Measurements from ENCODE around the gene GM2A. TPM values are rescaled to one million over a fixed set of nuclear protein-coding genes. Genes with fewer than 3 reads are reported as not detected.

Gene GM2A
- polyA plus RNA-seq (ENCODE audit: insufficient read length in 3 of 3), result 10 to 100 TPM; 28.3 to 29.8 (median 28.4) TPM

DNA sequence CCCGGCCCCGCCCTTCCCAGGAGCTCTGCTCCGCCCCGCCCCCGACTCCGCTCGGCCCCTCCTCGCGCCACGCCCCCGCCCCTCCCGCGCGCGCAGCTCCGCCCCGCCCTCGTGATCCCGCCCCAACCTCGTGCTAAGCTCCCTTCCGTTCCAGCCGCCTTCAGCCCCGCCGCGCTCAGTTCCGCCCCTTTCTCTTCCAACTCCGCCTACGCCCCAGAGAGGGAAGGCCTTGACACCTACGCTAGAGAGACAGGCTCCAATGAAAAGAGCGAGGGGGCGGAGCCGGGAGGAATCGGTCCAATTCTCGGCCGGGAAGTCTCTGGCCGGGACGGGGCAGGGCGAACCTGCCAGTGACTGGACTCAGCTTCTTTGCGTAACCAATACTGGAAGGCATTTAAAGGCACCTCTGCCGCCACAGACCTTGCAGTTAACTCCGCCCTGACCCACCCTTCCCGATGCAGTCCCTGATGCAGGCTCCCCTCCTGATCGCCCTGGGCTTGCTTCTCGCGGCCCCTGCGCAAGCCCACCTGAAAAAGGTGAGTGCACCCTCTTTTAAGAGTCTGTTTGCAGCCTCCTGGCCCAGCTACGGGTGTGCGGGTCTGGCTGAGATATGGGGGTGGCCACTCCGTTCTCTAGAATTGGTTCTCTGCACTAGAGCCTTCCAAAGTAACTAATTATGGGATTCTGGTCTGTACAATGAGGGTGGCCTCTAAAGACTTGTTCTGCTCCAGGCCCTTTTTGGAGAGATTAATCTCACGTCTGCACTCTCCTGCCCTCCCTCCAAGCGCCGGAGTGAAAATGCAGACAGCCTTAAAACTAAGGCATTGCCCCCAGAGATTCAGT is at the start of gene GM2A:
Gene GM2A (plus strand): TSS at position 424 of the 843 bp plus-strand sequence. CDS start 32 bp downstream, at position 456.
- DNase-seq (ENCODE audit: low read depth in 3 of 3, low spot score in 2 of 3), result peak; percentile 95 to 97 (median 96)

DNA sequence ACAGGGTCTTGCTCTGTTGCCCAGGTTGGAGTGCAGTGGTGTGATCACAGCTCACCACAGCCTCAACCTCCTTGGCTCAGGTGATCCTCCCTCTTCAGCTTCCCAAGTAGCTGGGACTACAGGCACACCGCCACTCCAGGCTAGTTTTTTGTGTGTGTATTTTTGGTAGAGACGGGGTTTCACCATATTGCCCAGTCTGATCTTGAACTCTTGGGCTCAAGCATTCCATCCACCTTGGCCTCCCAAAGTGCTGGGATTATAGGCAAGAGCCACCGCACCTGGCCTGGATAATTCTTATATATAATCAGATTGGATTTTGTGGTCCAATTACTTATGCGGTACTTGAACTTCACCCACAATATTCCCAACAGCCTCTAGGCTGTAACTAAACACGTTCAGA is 48.9 kb upstream of the GM2A start:
- no peak for DNase-seq (ENCODE audit: low read depth in 3 of 3, low spot score in 2 of 3)

DNA sequence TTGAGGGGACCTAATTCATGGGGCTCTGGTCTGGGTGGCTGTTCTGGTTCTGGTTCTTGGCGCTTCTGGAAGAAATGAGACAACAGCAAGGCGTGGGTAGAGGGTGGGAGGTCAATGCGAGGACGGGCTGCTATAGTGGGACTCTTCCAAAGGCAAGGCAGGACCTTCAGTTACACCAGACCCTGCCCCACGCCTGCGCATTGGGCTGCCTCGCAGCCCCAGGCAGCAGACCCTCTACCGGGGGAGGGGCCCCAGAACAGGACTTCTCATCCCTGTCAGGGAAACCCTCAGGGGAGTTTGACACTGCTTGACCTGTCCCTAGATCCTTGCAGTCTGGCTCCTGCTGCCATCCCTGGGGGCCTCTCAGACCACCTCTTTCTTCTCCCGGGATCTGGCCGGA is 47.6 kb upstream of the GM2A start:
- DNase-seq (ENCODE audit: low read depth in 3 of 3, low spot score in 2 of 3), result no peak

DNA sequence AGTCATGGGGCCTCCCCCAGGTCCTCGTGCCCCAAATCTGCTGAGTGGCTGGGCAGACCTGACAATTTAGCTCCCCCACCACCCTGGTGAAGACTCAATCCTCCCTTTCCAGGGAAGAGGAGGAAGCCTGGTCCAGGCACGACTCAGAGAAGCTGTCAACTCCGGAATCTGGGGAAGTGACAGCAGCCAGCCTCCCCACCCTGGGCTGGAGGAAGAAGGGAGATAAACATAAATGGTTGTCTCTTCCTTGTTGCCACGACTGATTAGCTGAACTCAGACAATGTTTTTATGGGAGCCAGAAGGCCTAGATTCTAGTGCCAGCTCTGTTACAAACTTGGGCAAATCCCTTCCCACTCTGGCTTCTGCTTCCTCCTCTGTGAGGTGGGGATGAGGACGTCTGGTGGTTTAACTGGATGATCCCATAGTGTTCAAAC is 44.5 kb upstream of the GM2A start:
- no peak for DNase-seq (ENCODE audit: low read depth in 3 of 3, low spot score in 2 of 3)

DNA sequence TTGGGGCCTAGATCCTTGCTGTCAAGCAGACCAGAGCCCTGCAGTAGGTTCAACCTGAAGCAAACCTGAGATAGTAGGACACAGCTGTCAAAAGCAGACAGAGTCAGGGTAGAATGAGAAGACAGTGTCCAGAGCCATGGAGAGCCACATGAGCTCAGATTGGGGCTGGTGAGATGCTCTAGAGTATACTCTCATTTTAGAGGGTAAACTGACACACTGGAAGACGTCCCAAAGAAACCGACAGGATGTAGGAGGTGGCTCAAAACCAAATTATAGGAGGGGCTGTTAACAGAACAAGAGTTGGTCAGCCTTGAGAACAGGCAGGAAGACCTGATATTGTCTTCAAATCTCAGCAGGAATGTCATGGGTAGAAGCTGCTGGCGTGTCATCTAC is 40.6 kb upstream of the GM2A start:
- no peak for DNase-seq (ENCODE audit: low read depth in 3 of 3, low spot score in 2 of 3)

DNA sequence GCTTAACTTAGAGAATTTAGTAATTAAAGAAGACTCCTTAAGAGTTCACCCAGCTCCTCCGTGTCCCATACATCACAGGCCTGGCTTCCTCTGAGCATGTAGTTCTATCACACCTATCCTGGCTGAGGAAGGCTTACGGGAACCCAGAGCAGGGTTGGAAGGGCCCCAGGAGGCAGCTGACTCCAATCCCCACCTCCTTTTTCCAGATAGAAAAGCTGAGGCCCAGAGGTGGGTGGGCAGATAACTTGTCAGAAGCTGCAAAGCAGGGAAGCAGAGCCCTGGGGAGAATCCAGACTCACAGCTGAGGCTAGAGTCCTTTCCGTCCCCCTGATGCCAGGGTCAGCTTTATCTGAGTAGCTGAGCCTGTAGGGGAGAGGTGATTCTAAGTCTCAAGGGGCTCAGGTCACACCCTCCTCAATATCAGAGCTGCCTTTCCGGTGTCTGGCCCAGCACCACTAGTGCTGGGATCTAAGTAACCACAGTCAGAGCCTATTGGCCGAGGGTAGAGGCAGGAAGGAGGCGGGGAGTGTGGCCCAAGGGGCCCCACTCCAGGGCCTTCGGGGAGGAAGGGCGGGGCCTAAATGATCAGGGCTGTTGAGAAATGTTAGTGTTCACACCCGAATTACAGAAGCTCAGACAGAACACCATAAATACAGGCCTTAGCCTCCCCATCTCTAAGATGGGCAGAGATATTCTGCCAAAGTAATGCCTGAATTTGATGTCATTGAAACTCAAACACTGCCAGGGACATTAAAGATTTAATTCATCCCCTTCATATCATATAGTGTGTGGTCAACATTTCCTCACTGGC is 39.0 kb upstream of the GM2A start:
- no peak for DNase-seq (ENCODE audit: low read depth in 3 of 3, low spot score in 2 of 3)

DNA sequence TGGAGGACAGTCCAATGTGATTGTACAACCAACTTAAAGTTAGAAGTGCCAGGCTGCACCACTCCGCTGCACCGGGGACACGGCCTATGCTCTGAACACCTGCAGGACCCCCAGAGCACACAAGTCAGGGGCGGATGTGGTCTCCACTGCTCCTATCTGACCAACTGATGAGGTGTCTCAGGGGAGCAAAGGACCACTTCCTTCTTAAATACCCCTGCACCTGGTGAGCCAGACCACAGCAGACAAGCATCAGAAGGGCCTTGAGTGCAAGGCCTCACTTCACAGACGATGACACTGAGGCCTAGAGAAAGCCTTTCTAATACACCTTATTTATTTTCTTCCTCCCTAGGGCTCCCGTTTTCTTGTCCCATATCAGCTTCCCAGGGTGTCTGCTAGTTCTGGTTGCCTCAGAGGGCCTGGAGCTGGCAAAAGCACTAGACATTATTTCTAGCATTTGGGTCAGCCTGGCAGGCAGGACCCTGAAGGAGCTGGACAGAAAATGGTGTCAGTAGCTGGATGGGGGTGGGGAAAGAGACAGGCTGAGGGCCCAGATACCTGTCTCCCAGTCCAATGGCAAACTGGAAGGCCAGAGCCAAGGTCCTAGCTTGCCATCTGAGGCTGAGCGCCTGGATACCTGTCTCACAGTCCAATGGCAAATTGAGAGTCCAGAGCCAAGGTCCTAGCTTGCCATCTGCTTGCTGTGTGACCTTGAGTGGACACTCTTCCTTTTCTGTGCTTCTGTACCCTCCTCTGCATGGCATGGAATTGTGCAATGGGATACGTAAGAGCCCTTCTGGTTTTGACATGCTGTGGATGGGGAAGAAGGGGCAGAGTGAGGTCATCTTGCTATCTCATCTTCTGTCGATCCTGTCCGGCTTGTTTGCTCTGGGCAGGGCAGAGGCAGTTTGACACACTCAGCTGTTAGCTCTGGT is 38.1 kb upstream of the GM2A start:
- DNase-seq (ENCODE audit: low read depth in 3 of 3, low spot score in 2 of 3), result no peak

DNA sequence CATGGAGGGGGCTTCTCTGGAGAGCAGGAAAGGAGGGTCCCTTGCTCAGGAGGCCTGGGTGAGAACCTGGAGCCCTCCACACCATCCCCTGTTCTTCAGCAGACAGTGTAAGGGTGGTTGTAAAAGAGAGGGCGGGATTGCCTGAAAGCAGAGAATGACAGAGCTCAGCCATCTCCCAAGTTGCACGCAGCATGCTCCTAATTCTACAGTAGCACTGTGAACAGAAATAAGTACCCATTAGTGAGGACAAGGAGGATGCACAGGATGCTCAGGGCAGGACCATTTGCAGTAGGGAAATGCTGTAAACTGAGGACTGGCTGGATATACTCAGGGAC is 37.5 kb upstream of the GM2A start:
- DNase-seq (ENCODE audit: low read depth in 3 of 3, low spot score in 2 of 3), result no peak

DNA sequence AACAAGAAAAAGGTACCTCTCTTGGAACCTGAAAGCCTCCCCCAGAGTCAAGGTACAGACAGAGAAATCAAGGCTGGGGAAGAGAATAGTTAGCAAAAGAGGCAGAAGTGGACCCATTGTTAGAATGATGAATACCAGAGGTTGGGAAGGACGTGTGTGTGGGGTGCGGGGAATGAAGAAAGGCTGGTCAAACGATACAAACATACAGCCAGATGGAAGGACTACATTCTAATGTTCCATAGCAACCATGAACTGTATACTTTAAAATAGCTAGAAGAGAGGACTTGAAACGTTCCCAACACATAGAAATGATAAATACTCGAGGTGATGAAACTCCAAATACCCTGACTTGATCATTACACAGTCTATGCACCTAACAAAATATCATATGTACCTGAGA is 36.2 kb upstream of the GM2A start:
- no peak for DNase-seq (ENCODE audit: low read depth in 3 of 3, low spot score in 2 of 3)

DNA sequence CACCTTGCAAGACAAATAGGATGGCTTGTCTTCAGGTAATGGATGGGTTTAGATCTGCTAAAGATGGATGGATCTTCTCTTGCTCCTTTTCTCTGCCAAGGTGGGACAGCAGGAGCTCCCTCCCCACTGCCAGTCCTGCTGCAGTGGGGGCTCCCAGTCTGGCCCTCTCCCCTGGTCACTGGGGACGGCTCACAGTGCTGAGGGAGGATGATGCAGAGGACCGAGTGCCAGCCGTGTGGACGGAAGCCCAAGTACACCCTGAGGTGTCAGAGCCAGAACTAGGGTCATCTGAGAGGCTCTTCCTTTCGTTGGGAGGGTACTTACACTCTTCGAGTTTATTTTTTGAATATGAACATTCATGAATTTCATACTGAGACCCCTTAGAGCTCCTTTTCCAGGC is 34.8 kb upstream of the GM2A start:
- no peak for DNase-seq (ENCODE audit: low read depth in 3 of 3, low spot score in 2 of 3)

DNA sequence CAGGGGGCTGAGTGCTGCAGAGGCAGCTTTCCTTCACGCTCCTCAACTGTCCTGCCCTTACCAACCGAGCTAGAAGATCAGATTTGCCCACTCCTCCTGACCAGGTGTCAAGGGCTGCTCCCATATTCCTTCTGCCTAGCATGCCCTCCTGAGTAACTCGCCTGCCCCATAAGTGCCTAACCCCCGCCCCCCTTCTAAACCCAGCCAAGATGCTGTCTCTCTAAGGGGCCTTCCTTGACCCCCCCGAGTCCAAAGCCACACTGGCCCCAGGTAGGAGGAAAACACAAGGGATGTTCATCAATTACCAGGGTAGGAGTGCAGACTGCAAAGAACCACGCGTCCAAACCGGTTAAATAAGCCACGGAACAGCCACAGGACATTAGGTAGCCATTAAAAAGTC is 33.8 kb upstream of the GM2A start:
- DNase-seq (ENCODE audit: low read depth in 3 of 3, low spot score in 2 of 3), result no peak

DNA sequence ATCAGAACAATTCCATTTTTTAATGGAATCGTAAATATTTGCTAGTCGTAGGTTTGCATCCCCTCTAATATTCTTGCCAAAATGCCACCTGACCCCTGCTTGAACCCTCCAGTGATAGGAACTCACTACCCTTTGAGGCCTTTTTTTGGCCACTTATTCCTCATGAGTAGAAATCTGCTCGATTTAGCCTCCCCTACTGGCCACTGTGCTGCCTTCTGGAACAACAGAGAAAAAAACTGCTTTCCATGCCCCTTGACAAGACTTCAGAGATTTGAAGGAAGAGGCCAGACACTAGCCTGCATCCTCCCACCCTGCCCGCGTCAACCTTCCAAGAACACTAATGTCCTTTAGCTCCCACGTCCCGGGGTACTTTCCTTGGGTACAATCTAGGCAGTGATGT is 33.2 kb upstream of the GM2A start:
- DNase-seq (ENCODE audit: low read depth in 3 of 3, low spot score in 2 of 3), result no peak

DNA sequence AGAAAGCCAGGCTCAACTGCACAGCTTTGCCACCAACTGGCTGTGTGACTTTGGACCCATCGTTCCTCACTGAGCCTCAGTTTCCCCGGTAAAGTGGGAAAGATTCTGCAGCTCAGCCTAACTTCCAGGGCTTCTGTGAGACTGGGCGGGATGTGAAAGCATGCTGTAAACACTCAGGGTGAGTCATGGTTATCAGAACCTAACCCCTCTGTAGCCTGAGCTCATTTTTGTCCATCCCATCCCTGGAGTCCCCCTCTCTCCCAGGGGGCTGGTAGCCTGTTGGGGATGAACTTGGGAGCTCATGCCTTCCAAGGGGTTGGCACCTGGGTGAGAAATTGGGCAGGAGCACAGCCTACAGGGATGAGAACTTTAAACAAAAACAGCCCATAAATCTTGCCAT is 31.4 kb upstream of the GM2A start:
- no peak for DNase-seq (ENCODE audit: low read depth in 3 of 3, low spot score in 2 of 3)

DNA sequence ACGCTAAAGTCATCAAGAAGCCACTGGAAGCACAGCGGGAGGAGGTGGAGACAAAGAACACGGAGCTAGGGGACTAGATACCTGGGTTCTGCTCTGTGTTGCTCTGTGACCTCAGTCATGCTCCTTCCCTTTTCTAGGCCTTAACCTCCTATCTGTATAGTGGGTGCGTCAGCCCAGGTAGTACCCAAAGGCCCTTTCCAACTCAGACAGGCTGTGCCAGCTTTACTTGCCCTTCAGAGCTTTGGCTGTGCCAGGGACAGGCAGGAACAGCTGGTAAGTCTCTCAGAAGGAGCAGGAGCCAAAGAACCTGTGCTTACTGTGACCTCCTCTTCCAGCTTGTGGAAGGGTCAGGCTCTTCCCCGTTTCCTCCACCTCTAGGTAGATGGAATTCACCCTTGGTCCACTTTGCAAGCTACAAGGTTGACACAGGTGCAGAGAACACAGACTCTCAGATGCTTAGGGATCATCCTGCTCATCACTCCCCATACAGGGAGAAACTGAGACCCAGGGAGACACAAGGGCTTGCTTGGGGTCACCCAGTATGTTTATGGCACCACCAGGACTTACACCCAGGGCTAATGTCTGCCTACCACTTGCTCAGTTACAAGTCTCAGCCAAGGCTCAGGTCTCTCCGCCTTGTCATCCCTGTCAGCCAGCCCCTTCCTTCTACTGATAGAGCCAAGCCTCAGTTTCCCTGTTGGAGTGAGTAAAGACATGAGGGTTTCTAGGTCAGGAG is 30.8 kb upstream of the GM2A start:
- DNase-seq (ENCODE audit: low read depth in 3 of 3, low spot score in 2 of 3), result no peak

DNA sequence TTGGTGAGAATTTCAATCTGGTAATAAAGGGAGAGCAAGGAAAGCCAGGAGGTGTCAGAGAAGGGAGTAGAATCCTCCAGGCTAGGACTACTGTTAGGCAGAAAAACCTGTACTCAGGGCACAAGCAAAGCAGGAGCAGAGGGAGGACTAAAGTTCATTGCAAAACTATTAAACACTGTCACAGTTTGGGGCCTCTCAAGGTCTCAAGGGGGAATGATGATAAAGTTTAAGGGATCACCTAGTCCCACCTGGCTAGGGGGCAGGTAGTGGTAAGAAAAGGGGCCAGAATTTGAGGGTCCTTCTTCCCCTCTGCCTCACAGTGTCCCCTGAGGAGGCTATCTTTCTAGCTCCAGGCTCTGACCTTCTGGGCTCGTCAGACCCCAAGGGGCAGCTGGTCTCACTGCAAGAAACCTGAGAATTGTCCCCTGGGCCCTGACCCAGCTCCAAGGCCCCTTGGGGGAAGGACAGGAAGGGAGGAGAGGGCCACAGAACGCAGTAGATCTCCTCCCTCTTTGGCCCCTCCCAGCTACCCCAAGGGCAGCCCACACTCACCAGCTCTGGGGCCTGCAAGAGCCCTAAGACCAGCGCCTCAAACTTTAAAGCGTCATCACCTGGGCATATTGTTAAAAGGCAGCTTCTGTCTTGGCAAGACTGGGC is 30.1 kb upstream of the GM2A start:
- DNase-seq (ENCODE audit: low read depth in 3 of 3, low spot score in 2 of 3), result no peak

DNA sequence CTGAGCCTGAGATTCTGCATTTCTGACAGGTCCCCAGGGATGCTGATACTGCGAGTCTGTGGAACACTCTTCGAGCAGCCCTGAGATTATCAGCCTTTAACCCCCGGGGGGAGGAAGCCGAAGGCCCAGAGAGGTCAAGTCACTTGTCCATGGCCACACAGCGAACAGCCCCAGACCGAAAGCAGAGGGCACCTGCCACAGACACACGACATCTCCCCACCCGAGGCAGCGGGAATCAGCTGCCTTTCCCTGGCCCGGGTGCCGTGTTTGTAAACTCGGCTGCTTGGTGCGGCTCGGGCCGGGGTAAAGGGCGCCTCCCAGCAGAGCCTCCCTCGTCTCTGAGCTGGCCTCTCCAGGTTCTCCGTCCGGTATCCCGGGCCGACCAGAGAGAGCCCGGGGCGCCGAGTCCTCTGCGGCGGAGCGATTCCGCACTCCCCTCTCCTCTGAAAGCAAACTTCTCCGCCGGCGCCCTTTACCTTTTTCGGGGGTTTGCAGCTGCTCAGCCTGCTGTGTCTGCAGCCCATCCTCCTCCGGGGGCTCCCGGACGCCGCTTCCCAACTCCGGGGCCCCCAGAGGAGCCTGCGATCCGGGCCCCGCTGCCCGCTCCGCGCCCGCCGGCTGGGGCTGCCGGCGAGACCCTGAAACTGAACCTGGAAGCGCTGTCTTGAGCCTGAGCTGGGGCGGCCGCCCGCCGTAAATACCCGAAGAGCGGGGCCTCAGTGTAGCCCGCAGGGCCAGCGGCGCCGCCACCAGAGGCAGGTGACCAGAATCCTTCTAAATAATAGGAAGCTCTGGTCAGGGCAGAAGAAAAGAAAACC is 29.3 kb upstream of the GM2A start, which contains the start of gene CCDC69:
Gene CCDC69 (minus strand): TSS at position 646 of the 818 bp plus-strand sequence. CDS start 122 bp downstream, at position 524.
- peak in 2 of 3 donors; percentile 54 to 68 for DNase-seq (ENCODE audit: low read depth in 3 of 3, low spot score in 2 of 3)

DNA sequence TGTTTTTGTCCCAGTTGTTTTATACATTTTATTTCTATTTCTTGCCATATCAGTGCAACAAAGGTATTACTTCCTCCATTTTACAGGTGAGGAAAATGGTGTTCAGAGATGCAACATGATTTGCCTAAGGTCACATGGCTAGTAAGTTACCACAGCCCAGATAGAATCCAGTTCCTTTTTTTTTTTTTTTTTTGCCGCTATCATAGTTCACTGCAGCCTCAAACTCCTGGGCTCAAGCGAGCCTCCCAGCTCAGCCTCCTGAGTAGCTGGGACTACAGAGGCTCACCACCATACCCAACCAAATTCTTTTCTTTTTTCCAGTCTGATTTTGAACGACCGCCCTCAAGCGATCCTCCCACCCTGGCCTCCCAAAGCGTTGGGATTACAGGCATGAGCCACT is 28.6 kb upstream of the GM2A start:
- no peak for DNase-seq (ENCODE audit: low read depth in 3 of 3, low spot score in 2 of 3)

DNA sequence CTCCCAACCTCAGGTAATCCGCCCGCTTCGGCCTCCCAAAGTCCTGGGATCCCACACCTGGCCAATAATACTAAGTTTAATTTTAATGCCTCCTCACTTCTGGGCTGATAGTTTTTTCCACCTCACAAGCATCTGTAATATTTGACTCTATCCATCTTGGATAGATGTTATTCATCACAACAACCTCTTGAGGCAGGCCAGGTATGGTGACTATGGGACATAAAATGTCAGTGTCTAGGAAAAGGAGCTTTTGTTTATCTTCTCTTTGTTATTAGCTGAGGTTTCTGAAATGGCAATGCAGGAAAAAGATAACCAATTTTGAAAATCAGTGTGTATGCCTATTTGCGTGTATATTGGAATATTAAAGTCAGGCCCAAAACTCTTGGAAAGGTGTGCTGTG is 27.9 kb upstream of the GM2A start:
- no peak for DNase-seq (ENCODE audit: low read depth in 3 of 3, low spot score in 2 of 3)

DNA sequence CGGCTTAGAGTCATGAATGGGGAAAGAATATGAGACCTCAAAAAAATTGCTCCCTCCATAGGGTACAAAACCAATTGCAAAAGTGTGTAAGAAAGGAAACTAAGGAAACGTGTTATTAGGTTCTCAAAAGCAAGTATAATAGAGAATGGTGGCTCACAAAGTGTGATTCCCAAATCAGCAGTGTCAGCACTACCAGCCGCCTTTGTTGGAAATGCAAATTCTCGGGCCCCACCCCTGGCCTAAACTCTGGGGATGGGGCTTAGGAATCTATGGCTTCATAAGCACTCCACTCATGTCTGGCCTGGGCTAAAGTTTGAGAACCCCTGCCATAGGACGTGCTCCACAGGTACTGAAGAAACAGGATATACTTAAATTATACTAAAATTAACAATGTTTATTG is 27.5 kb upstream of the GM2A start:
- DNase-seq (ENCODE audit: low read depth in 3 of 3, low spot score in 2 of 3), result no peak

Measured in right renal cortex interstitium (tissue), 3 donors.